Prostate gland (tissue), 2 donors: ENCODE results near the gene CREB3L2.

Source experiments
- CTCF ChIP-seq, 4 experiments: fragments of 200-600 bp in 2 of 4; fragments of 450-650 bp in 2 of 4; sonication (generic) in 2 of 4; IDR thresholded peaks; 1 replicate in 3 of 4; 2 replicates in 1 of 4; pipeline ENCODE4 v1.5.1; 2016 to 2019; ENCODE audit warnings: antibody characterized with exemption in 4 of 4, mild to moderate bottlenecking in 2 of 4, moderate library complexity in 2 of 4
- POLR2A ChIP-seq: fragments of 450-650 bp; IDR thresholded peaks from one replicate; pipeline ENCODE4 v1.6.1; 2016; ENCODE audit warnings: antibody characterized with exemption, mild to moderate bottlenecking

GRCh38 chr7:137937202-137937560, 64.7 kb downstream of the CREB3L2 start:
- no peak for TF ChIP-seq CTCF (IDR thresholded peaks at IDR 0.05)
- no peak for TF ChIP-seq POLR2A
